ENCODE measurements around the gene MCTP1. TPM values are rescaled to one million over a fixed set of nuclear protein-coding genes. Genes with fewer than 3 reads are reported as not detected.
A peak's percentile ranks its signal among the peaks of the same experiment; 100 is the strongest.

The MCTP1 gene
- total and polyA plus RNA-seq, 10 of the 15 experiments (the other 5 are each of a cell fraction or from before 2014, with no cell fraction given): 12.6 to 45.9 (median 18.8) TPM

GRCh38 chr5:95087816-95088317, 197.0 kb downstream of the MCTP1 start (continued):
- TF ChIP-seq PRDM15 (CRISPR knock-in tag; IDR thresholded peaks at IDR 0.05): no peak
- TF ChIP-seq TCF12 (IDR thresholded peaks at IDR 0.05; ENCODE audit: low read depth, low read length): 0 out of 2 replicates have a peak, but pooled peaks have one; percentile 47
- TF ChIP-seq FOS (IDR thresholded peaks at IDR 0.05; ENCODE audit: borderline replicate concordance, extremely low read depth, insufficient read length): no peak
- no peak for TF ChIP-seq HCFC1 (IDR thresholded peaks at IDR 0.05; ENCODE audit: low read length)
- TF ChIP-seq SMARCA5 (IDR thresholded peaks at IDR 0.05): no peak
- TF ChIP-seq MAX (IDR thresholded peaks at IDR 0.05; ENCODE audit: low read depth, low read length): no peak
- 0 out of 2 replicates have a peak, but pooled peaks have one; percentile 28 for TF ChIP-seq TAF1 (IDR thresholded peaks at IDR 0.05; ENCODE audit: borderline replicate concordance, low read depth, low read length)
- TF ChIP-seq SMC3 (IDR thresholded peaks at IDR 0.05; ENCODE audit: borderline replicate concordance, low read length): no peak
- peak; percentile 95 for TF ChIP-seq MEF2B (IDR thresholded peaks at IDR 0.05; ENCODE audit: partially characterized antibody, poor library complexity, severe bottlenecking)
- TF ChIP-seq HDAC2 (IDR thresholded peaks at IDR 0.05): no peak
- no peak for TF ChIP-seq ZNF217 (IDR thresholded peaks at IDR 0.05)
- TF ChIP-seq BHLHE40 (IDR thresholded peaks at IDR 0.05; ENCODE audit: borderline replicate concordance in 1 of 2, low read depth in 2 of 2, low read length in 1 of 2): peak; percentile 61 to 70
- TF ChIP-seq USF1 (IDR thresholded peaks at IDR 0.05; ENCODE audit: borderline replicate concordance, extremely low read length, insufficient read depth, low read depth, low read length): no peak
- no peak for TF ChIP-seq CTCF (IDR thresholded peaks at IDR 0.05 in 2 of 3, conservative IDR thresholded peaks at IDR 0.05 in 1 of 3; ENCODE audit: control insufficient read depth in 2 of 3, extremely low read depth in 1 of 3, insufficient read depth in 1 of 3, low read depth in 3 of 3, low read length in 3 of 3)
- peak; percentile 31; the same call in 1 of the 2 replicates for TF ChIP-seq FOXM1 (IDR thresholded peaks at IDR 0.05; ENCODE audit: low read depth, low read length)
- no peak for TF ChIP-seq IRF5 (IDR thresholded peaks at IDR 0.05; ENCODE audit: borderline replicate concordance)
- TF ChIP-seq ZBTB4 (CRISPR knock-in tag; IDR thresholded peaks at IDR 0.05): no peak

All from GM12878 (cell line).